ENCODE measurements around the gene OR2M7. TPM values are rescaled to one million over a fixed set of nuclear protein-coding genes. Genes with fewer than 3 reads are reported as not detected.

Gene OR2M7, protein sequence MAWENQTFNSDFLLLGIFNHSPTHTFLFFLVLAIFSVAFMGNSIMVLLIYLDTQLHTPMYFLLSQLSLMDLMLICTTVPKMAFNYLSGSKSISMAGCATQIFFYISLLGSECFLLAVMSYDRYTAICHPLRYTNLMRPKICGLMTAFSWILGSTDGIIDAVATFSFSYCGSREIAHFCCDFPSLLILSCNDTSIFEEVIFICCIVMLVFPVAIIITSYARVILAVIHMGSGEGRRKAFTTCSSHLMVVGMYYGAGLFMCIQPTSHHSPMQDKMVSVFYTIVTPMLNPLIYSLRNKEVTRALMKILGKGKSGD
- not detected for total RNA-seq

DNA sequence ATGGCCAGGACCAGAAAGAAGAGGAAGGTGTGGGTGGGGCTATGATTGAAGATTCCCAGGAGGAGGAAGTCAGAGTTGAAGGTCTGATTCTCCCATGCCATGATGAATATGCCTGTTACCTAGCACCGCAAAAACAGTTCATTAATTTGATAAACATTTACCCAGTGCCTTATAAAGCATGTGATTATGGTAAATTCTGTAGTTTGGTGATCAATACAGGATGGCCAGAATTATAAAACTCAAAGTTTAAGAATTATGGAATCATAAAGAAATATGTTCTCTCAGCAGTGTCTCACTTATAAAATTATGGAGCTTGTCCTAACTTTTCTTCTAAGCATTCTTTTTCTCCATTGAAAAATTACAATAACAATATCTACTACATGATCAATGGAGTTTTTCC is at the start of gene OR2M7:
Gene OR2M7 (minus strand): TSS at position 101 of the 400 bp plus-strand sequence. CDS start 0 bp downstream, at position 101.
- H3K36me3 ChIP-seq: no peaks in the 10 kb centered on the region
- H3K27me3 ChIP-seq: no peaks in the 10 kb centered on the region
- intact Hi-C loops (cut with DNase I; ENCODE audit: low total_unique reads): no loop called here
- DNase-seq (ENCODE audit: low spot score in 2 of 2): no peak
- H3K27ac ChIP-seq: no peak within 1 kb of the TSS
- no peaks in the 10 kb centered on the region for H3K4me1 ChIP-seq
- H3K9me3 ChIP-seq: peaks cover 0 to 6% of the 10 kb centered on the region in 2 donors
- no peak within 1 kb of the TSS for H3K4me3 ChIP-seq
- TF ChIP-seq, protein P1, sequence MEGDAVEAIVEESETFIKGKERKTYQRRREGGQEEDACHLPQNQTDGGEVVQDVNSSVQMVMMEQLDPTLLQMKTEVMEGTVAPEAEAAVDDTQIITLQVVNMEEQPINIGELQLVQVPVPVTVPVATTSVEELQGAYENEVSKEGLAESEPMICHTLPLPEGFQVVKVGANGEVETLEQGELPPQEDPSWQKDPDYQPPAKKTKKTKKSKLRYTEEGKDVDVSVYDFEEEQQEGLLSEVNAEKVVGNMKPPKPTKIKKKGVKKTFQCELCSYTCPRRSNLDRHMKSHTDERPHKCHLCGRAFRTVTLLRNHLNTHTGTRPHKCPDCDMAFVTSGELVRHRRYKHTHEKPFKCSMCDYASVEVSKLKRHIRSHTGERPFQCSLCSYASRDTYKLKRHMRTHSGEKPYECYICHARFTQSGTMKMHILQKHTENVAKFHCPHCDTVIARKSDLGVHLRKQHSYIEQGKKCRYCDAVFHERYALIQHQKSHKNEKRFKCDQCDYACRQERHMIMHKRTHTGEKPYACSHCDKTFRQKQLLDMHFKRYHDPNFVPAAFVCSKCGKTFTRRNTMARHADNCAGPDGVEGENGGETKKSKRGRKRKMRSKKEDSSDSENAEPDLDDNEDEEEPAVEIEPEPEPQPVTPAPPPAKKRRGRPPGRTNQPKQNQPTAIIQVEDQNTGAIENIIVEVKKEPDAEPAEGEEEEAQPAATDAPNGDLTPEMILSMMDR (IDR thresholded peaks at IDR 0.05): no peak
- no peak for TF ChIP-seq POLR2AphosphoS5 (IDR thresholded peaks at IDR 0.05)
- TF ChIP-seq POLR2A (IDR thresholded peaks at IDR 0.05): no peak

DNA sequence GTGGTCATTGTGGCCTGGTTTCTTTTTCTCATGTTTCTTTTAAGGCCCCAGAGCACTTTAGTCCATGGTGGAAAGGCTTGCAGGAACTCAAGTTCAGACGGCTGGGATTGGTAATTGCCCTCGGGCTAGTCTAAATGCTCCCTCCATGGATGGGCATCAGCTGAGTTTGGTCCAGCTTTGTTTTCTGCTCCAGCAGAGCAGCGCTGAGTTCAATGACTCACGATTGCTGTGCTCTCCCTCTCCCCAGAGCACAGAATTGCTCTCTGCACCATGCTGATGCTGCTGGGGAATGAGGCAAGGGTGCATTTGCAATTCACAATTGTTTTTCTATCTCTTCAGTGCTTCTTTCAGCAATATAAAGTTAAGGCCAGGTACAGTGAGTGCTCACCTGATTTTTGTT is 49.4 kb upstream of the OR2M7 start:
- Histone ChIP-seq H3K27me3 (no peaks in the 10 kb centered on the region), H3K36me3 (no peaks in the 10 kb centered on the region), H3K4me3 (no peak overlapping the region), H3K27ac (no peak overlapping the region), H3K4me1 (no peaks in the 10 kb centered on the region), H3K9me3 (peaks cover 0 to 8% of the 10 kb centered on the region in 2 donors)
- DNase-seq (ENCODE audit: low spot score in 2 of 2): no peak
- TF ChIP-seq, protein P1 (IDR thresholded peaks at IDR 0.05): no peak
- TF ChIP-seq POLR2AphosphoS5 (IDR thresholded peaks at IDR 0.05) (no peak), POLR2A (IDR thresholded peaks at IDR 0.05) (no peak)
- intact Hi-C loops (cut with DNase I; ENCODE audit: low total_unique reads): no loop called here

DNA sequence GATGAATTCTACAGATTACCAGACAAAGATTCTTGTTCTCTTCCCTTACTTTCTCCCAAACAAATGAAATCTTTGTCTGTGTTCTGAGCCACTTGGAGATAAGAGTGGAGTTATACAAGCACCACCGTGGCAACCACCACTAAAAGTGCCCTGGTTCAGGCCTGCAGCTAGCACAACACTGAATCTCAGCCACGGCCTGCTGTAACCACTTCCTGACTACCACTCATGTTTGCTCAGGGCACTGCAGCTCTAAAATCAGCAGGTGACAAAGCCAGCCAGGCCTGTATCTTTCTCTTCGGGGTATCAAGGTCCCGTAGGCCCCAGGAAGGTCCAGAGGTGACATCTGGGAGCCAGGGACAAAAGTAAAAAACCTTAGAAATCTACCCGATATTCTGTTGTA is 48.0 kb upstream of the OR2M7 start:
- TF ChIP-seq POLR2AphosphoS5 (IDR thresholded peaks at IDR 0.05) (no peak), POLR2A (IDR thresholded peaks at IDR 0.05) (no peak)
- TF ChIP-seq, protein P1 (IDR thresholded peaks at IDR 0.05): no peak
- H3K4me1 ChIP-seq: no peaks in the 10 kb centered on the region
- no peaks in the 10 kb centered on the region for H3K36me3 ChIP-seq
- no peak for DNase-seq (ENCODE audit: low spot score in 2 of 2)
- intact Hi-C loops (cut with DNase I; ENCODE audit: low total_unique reads): no loop called here
- peaks cover 0 to 8% of the 10 kb centered on the region in 2 donors for H3K9me3 ChIP-seq
- no peak overlapping the region for H3K27ac ChIP-seq
- H3K4me3 ChIP-seq: no peak overlapping the region
- H3K27me3 ChIP-seq: no peaks in the 10 kb centered on the region

DNA sequence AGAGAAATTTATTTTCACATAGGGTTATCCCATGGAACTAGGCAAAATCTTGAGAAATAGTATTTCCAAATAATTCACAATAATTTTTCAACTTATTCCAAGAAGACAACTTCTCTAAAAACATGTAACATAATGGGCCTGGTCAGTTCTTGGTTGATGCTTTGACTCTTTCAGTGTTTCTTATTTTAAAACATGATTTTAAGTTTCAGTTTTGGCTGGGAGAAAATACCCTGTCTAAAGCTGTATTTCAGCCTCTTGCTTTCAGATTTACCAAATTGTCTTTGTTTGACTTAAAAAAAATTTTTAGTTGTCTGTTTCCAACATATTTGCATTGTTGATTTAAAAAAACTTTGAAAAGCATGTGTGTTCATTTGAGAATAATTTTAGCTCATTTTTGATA is 42.2 kb upstream of the OR2M7 start:
- DNase-seq (ENCODE audit: low spot score in 2 of 2): no peak
- intact Hi-C loops (cut with DNase I; ENCODE audit: low total_unique reads): no loop called here
- peaks cover 0 to 8% of the 10 kb centered on the region in 2 donors for H3K9me3 ChIP-seq
- H3K4me3 ChIP-seq: no peak overlapping the region
- H3K36me3 ChIP-seq: no peaks in the 10 kb centered on the region
- TF ChIP-seq POLR2AphosphoS5 (IDR thresholded peaks at IDR 0.05): no peak
- TF ChIP-seq POLR2A (IDR thresholded peaks at IDR 0.05): no peak
- TF ChIP-seq, protein P1 (IDR thresholded peaks at IDR 0.05): no peak
- H3K27me3 ChIP-seq: no peaks in the 10 kb centered on the region
- H3K4me1 ChIP-seq: no peaks in the 10 kb centered on the region
- no peak overlapping the region for H3K27ac ChIP-seq

DNA sequence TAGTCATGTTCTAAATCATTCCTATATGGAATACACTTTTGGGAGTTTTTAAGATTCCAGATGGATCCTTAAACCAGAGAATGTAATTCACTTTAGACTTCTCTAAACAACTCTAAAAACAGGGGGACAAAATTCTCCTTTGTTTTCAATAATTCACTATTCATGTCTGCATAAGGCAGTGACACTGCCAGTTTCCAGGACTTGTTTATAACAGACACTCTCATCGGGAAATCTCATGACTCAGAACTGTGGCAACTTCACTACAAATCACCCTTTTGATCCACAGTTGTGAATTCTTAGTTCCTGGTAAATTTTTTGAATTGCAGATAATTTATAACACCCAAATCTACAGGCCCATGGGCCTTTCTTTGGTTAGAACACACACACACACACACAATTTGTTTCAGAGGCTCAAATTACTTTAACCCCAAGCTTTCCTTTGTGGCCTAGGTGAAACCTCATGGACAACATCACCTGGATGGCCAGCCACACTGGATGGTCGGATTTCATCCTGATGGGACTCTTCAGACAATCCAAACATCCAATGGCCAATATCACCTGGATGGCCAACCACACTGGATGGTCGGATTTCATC is 36.9 kb upstream of the OR2M7 start, which contains the start of gene OR2T4:
Gene OR2T4 (plus strand): TSS at position 545 of the 595 bp plus-strand sequence. CDS start 0 bp downstream, at position 545.
- no peaks in the 10 kb centered on the region for H3K4me1 ChIP-seq
- H3K27ac ChIP-seq: no peak within 1 kb of the TSS
- no peak within 1 kb of the TSS for H3K4me3 ChIP-seq
- no peaks in the 10 kb centered on the region for H3K36me3 ChIP-seq
- intact Hi-C loops (cut with DNase I; ENCODE audit: low total_unique reads): no loop called here
- no peaks in the 10 kb centered on the region for H3K27me3 ChIP-seq
- TF ChIP-seq POLR2AphosphoS5 (IDR thresholded peaks at IDR 0.05): no peak
- TF ChIP-seq POLR2A (IDR thresholded peaks at IDR 0.05): no peak
- TF ChIP-seq, protein P1 (IDR thresholded peaks at IDR 0.05): no peak
- H3K9me3 ChIP-seq: peaks cover 0 to 8% of the 10 kb centered on the region in 2 donors
- no peak for DNase-seq (ENCODE audit: low spot score in 2 of 2)

Data from breast epithelium (tissue), 4 donors.